GM21526 (cell line): ENCODE measurements around the gene MKNK1.

Experiments
- ATAC-seq: cut with Tn5 transposase; IDR thresholded peaks from one replicate; pipeline ENCODE4 v1.9.1; 2021; ENCODE audit warnings: moderate library complexity; ENCODE audit not compliant: unreplicated experiment, low FRiP score

MKNK1 gene

DNA sequence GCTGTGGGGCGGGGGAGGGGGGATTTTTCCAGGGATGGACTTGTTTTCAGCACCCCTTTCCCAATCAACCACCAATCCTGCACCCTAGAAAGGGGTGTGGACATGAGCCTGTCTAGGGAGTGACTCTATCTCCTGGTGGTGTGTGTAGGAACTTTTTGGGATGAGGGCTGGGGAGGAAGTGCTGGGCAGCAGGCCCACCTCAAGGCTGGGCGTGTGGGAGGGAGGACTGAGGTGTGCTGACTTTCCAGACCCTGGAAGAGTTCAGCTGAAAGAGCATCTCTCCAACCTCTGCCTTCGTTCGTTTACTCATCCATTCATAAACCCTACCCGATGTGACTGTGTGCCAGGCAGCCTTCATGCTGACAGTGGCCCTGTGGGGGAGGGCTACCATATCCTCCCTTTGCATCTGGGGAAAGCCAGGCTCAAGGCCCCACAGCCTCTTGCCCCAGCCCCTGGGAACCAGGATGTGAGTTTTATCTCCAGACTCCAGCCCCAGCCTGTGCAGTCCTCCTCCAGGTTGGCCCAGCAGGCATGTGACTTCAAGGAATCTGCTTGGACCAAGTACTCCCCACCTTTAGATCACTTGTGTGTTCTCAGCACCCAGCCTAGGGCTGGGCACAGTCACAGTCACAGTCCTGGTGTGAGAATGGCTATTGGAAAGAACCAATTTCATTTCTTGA is 59.4 kb downstream of the MKNK1 start:
- ATAC-seq: no peak

DNA sequence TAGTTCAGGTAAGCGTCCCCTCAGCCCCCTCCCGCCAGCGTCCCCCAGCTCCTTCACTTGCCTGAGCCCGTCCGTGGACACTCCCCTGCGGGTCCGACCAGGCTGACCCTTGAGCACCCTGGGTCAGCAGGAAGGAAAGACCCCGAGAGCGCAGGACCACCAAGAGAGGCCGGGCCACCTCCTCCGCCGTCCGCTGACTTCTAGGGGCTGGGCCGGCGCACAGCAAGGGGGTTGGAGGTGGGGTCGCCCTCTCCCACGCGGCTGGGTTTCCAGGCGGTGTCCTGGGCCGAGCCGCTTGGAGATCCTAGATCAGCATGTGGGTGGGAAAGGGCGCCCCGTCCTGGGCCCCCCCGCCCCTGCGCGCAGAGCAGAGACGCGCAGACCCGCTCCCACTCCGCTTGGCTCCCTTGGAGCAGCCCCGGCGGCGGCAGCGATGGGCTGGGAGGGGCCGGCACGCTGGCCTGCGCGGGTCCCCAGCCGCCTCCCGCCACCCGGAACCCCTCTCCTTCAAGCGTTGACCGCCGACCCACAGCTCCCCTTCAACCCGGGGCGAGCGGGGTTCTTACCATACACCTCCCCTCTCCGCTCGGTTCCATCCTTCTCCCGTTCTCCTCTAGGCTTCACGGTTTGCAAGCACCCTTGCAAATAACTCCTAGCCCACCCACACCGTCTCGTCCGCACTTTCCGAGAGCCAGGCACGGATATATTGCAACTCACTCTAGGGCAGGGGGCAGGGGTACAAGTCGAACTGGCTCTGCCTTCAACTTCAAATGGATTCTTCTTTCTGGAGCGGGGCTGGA is 60.1 kb downstream of the MKNK1 start:
- no peak for ATAC-seq

DNA sequence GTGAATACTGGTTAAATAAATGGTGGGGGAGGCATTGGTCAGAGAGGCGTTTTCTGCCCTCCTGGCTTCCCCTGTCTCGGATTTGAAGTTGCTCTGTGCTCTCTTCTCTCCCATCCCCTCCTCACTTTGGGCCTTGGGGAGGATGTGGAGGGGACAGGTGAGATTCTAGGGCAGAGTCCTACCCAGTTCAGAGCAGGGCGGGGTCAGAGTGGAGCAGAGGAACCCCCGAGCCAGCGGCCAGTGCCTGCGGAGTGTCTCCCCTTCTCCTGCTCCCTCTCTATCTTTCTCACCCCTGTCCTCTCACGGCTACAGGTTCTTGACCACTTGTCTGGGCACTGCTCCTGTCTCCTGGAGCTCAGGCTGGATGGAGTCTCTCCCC is 60.7 kb downstream of the MKNK1 start:
- ATAC-seq: no peak

DNA sequence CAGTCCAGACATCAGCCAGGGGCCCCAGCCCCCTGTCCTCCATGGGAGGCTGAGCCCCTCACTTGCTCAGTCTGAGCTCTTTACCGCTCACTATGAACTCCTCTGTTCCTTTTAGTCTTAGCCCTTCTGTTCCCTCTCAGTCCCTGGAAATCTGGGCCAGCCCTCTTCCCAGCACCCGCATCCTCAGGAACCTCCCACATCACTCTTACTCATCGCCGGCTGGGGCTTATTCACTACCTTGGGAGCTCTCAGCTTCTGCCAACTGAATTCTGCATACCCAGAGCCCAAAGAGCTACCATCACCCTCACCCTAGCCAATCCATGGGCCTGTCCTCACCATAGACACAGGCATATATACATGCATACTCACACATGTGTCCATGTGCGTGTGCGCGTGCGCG is 64.1 kb downstream of the MKNK1 start:
- ATAC-seq: no peak

DNA sequence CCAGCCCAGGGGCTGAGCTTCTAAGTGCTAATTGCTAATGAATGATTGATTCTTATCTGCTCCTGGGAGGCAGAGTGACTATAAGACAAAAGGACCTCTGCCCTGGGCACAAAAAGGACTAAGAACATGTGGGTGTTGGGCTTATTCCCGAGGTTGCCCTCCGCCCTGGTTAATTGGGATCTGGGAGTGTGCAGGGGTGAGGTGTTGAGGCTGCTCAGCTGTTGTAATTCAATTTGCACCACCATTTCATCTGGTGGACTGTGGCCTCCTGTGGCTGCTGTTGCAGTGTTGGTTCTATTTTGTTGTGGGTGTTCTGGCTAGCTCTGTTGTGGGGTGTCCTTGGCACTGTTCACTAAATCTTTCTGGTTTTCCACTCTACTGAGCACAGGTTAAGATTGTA is 65.9 kb downstream of the MKNK1 start:
- no peak for ATAC-seq

DNA sequence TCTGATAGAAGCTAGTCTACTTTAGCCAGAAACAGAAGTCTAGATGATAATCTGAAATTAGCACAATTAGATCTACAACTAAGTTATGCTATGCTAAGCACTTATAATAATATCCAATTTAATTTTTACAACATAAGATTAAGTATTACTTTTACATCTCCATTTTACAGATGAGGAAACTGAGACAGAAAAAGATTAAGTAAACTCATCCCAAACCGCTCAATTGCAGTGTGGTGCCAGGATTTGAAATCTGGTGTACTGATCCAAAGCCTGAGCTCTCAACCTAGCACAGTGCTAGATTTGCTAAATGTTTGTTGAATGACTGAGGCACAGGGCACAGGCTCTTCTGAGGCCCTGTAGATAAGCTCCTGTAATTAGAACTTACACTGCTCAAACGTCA is 66.4 kb downstream of the MKNK1 start:
- no peak for ATAC-seq

DNA sequence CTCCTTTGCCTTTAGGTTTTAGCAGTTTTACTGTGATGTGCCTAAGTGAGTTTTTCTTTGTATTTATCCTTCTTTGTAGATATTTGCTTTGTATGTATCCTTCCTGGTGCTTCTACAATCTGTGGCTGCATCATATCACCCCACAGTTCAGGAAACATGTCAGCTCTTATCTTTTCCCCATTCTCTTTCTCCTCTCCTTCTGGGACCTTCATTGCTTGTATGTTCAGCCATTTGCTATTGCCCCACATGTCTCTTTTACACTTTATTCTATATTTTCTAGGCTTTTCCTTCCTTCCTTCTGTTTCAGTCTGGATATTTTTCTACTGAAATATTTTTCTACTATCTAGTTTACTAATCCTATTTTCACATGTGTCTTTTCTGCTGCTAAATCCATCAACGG is 67.5 kb downstream of the MKNK1 start:
- ATAC-seq: no peak

DNA sequence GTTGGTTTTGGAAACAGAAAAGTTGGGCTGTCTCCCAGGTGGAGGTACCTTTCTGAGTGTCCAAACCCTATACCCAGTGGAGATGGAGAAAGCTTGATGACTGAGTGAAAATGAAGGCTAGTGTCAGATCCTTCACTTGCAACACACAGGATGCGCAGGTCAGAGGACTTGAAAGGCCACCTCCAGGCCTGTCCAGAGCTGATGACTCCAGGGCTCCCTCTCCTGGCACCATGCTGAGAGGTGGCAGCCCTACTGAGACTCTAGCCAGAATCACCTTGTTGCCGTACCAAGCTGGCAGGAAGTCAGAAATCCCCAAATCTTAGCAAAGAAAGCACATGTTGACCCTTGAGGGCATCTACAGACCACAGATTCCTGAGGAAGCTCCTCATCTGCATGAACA is 69.0 kb downstream of the MKNK1 start:
- no peak for ATAC-seq

DNA sequence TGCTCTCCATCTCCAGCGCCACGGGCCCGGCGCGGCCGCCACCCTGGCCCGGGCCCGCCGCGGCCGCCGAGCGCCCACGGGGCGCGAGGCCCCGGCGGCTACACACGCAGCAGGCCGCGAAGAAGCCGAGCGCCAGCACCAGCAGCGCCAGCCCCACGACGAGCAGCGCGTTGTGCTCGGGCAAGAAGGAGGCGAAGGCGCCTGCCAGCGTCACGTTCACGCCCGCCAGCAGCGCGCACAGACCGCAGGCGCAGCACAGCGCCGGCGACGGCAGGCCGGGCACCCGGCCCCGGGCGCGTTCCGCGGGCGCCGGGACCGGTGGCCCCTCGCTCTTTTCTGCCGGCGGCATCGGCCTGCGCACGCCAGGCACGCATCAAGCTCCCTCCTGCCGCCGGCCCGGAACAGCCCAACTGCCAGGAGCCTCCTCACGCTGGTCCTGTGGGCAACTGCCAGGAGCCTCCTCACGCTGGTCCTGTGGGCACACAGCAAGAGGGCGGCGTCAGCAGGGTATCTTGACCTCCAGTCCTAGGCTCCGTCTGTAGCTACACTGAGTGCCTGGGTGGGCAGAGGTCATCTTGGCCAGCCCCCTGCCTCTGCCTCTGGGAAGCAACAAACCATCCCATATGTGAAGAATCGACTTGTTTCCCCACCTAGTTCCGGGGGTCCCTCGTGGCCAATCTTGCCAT is 70.7 kb downstream of the MKNK1 start:
- no peak for ATAC-seq

DNA sequence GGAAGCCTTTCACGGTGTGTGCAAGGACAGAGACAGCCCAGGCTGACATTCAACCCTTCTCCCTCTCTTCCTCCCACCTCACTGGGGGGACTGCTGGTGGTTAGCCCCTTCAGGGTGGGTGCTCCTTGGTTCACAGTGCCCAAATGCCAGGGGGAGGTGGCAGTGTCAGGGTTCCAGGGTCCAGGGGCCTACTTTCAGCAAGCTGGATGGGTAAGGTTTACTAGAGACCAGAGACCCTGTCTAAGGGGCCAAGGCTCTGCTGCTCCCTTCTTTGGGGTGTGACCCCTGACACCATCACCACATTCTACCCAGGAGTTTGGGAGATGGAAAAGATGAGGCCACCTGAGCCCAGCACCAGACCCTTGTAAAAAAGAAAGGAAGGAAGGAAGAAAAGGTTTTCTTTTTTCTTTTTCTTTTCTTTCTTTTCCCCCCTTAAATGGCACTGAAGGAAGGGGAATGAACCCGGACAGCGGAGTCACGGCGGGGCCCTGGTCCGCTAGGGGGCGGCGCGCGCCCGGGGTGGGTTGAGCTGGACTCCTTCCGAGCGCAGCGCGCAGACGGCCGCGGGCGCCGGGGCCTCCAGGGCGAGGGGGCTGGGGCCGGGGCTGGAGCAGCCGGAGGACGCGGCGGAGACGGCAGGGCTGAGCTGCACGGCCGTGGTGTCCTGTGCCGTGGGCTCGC is 71.4 kb downstream of the MKNK1 start:
- no peak for ATAC-seq

DNA sequence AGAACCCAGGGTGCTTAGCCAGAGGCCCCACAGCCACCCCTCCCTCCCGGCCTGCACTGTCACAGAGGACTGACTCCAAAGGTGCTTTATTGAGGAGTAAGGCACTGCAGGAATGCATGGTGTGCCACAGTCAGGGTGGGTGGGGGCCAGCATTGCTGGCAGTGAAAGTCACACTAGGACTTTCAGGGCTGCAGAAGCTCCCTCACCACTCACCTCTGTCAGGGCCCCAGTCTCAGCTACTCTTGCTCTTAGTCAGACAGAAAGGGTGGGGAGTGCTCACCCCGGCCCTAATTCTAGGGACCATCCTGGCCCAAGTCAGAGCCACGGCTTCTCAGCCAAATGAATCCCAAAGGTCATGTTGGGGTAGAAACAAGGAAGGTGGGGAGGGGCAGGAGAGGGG is 72.0 kb downstream of the MKNK1 start:
- no peak for ATAC-seq

DNA sequence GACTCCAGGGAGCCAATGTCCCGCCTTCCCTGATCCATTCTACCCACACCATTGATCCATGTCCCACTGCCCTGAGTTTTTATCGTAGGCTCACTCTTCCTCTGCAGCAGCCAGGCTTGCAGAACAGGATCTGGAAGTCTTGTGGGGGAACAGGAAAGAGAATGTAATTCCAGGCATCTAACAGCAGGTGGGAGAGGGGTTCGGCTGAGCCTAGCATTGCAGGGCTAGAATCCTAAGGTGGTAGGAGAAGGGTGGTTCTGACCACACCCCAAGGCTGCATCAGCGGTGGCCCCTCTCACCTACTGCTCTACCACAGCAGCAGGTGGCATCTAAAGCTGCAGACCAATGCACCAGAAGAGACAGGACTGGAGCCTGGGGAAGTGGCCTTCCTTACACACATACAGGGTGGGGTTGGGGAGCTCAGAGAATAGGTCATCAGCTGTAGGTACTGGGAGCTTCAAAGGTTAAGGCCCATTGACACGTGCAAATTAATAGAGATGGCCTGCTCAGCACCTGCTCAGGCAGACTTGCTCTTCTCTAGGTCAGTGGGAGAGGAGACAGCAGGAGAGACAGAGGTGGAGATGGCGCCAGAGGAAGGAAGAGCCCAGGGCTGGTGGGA is 73.2 kb downstream of the MKNK1 start:
- no peak for ATAC-seq

DNA sequence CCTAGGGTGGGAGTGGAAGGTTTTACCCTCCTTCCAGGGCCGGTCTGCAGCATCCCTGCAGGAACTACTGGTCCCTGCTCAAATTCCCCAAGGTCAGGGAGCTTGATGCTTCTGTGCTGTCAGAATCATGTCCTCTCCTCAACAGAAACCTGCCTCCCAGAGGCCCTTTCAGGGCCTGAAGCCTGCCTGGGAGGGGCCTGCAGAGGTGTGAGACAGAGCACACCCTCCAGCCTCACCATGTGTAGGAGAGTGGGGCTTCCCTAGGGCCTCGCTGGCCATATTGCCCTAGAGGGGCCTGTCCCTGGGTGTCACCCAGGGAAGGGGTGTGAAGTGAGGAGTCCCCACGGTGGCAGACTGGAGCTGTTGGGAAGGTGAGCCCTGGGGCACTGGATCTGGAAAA is 73.8 kb downstream of the MKNK1 start:
- no peak for ATAC-seq

DNA sequence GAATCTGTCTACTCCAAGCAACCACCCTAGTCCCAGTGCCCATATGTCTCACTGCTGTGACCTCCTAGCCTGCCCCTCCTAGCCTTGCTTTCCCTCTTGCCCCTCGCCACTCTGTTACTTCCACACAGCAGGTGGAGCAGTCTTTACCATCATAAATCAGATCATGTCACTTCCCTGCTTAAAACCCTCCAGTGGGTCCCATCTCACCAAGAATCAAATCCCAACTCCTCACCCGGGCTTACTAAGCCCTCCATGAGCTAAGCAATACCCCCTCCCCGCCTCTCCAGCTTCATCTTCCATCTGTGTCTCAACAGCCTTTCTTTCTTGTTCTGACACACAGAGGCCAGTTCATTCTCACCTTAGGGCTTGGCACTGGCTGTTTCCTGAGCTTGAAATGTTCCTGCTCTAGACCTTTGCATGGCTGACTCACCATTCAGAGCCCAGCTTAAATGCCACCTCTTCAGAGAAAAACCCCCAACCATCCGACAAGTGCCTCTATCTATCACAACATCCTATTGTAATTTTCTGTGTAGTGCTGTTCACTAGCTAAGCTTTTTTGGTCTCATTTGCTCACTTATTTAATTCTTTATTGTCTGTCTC is 74.9 kb downstream of the MKNK1 start:
- ATAC-seq: no peak

DNA sequence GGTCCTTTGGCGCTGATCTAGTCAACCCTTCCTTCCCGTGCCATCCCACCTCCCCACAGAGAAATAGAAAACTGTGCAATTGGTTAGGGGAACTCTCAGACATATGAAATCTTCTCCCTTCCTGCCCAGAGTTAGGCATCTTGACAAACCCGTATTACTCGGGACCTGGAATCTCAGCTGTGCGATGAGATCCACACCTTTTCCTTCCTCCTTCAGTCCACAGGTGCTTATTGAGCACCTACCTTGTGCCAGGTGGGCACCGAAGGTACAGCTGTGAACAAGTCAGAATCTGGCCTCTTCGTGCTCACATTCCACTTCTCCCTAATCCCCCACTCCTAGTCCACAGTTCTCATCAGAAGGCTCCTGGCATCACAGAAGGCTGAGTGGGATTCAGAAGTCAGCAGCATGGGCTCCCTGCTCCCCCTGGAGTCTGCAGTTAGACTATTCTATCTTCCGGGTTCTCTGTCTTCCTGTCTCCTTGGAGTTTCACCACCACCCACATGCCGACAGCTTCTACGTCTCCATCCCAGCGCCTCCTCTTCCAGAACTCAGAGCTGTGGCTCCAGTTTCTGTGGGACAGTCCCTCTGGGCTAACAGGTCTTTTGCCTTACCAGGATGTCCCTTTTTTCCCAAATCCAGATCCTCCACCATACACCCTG is 75.6 kb downstream of the MKNK1 start:
- ATAC-seq: no peak

DNA sequence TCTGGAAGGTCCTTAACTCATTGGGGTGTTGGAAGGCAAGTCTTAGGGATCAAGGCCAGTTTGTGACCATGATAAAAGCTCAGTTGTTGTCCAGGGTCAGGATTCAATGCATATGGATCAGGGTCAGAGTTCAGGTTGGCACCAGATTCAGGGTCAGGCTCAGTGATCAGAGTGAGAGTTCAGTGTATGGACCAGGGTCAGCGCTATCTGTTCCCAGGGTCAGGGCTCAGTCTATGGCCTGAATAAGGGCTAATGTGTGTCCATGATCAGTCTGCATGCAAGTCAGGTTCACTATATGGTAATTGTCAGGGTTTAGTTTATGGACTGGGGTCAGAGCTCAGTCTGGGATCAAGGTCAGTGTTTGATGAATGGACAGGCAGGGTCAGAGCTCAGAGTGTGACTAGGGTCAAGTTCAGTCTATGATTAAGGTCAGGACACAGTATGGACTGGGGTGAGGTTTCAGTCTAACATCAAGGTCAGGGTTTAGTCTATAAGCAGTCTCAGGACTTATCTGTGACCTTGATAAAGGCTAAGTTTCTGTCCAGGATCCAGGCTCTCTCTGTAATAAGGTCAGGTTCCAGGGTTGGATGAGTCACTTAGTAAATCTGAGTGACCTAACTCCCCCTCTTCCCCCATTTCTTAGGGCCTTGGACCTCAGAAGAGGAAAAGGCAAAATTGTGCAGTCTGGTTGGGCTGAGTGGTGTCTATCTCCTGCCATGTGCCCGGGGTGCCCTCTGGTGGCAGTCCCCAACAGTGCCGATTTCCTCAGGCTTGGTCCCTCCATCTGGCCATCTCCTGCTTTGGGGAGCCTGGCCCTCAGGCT is 76.4 kb downstream of the MKNK1 start:
- ATAC-seq: no peak

DNA sequence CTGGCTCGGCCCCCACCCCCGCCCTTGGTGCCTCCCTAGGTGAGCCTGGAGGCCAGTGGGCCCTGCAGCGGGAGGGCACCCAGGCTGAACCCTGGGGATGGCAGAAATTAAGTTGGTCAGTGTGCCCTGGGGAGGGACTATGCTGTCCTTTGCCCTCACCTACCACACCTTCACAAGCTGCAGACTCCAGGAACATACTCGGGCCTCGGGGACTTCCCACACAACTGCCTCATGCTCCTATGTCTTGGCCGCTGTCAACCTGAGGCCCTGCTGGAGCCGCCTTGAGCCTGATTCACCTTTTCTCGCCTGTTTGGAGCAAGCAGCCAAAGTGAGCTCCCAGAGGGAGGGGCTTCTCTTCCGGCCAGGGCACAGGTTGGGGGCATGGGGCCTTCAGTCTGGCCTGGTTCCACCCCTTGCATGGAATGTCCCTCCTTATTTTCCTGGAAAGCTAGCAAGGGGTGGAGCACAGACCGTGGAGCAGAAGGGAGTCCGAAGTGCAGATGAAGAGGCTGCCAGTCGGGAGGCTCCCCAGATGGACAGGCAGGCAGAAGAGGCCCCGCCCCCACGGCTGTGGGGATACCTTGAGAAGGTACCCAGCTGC is 77.3 kb downstream of the MKNK1 start:
- ATAC-seq: no peak

DNA sequence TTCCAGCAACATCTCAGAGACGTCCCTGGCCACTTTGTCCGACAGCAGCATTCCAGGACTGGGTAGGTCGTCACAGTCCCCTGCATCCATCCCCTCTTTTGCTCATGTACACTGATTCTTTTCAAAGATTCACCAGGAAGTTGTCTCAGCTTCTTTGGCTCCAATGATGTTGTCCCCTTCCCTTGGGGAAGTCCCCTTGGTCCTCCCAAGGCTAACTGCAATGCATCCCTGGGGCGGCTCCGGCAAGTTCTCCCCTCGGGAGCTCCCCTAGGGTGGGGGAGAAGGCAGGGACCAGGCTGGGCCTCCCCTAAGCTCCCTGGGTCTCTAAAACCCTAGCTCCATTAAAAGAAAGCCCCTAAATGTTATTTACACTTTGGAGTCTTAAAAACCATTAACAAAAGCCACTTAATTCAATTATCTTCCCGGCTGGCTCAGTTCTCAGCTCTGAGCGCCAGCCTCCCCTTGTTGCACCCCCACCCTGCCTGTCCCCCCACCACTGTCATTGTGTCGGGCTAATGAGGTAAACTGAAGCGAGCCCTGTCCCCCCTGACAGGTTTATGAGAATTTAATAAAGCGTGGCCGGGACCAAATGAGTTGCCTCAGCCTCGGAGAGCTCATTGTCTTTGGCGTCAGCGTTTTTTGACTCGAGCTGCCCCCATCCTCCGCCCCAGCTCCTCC is 77.9 kb downstream of the MKNK1 start:
- no peak for ATAC-seq
